Prostate gland (tissue), 2 donors: ENCODE measurements around the gene FAM185A. TPM values are rescaled to one million over a fixed set of nuclear protein-coding genes. Genes with fewer than 3 reads are reported as not detected.

Source experiments
- DNase-seq: peaks from one replicate; pipeline ENCODE4 v3.0.0-alpha.2; 2019; ENCODE audit warnings: low spot score
- H3K27ac ChIP-seq, 2 donors: fragments of 200-600 bp; sonication (generic); 2 replicates each; pipeline ENCODE4 v1.5.1; 2017 to 2019
- H3K27me3 ChIP-seq: fragments of 200-600 bp; sonication (generic); replicated peaks from 2 replicates; pipeline ENCODE4 v1.5.1; 2019; ENCODE audit not compliant: insufficient read depth
- H3K36me3 ChIP-seq, 2 donors: fragments of 200-600 bp; sonication (generic); 1 replicate in 1 of 2; 2 replicates in 1 of 2; pipeline versions ENCODE4 v1.5.1 to v1.8.1; 2017 to 2019
- H3K4me1 ChIP-seq: fragments of 200-600 bp; sonication (generic); replicated peaks from 2 replicates; pipeline ENCODE4 v1.5.1; 2019
- H3K4me3 ChIP-seq, 2 donors: fragments of 200-600 bp; sonication (generic); 2 replicates each; pipeline ENCODE4 v1.5.1; 2017 to 2019
- H3K9me3 ChIP-seq: fragments of 200-600 bp; sonication (generic); 2 replicates; pipeline ENCODE4 v1.5.1; 2017
- CTCF ChIP-seq, 4 experiments: fragments of 200-600 bp in 2 of 4; fragments of 450-650 bp in 2 of 4; sonication (generic) in 2 of 4; IDR thresholded peaks; 1 replicate in 3 of 4; 2 replicates in 1 of 4; pipeline ENCODE4 v1.5.1; 2016 to 2019; ENCODE audit warnings: antibody characterized with exemption in 4 of 4, mild to moderate bottlenecking in 2 of 4, moderate library complexity in 2 of 4
- POLR2A ChIP-seq: fragments of 450-650 bp; IDR thresholded peaks from one replicate; pipeline ENCODE4 v1.6.1; 2016; ENCODE audit warnings: antibody characterized with exemption, mild to moderate bottlenecking
- POLR2AphosphoS5 ChIP-seq: sonication (generic); formaldehyde crosslinking; IDR thresholded peaks from one replicate; pipeline ENCODE4 v1.6.1; 2017; ENCODE audit warnings: antibody characterized with exemption
- WGBS: methylation state at CpG from one replicate; pipeline ENCODE4 v1.1.5; 2018; 5-methylcytosine and 5-hydroxymethylcytosine counted together
- intact Hi-C: fragments of 100-400 bp; cut with DNase I; formaldehyde crosslinking; loops from one replicate; pipeline ENCODE4 v1.14.2; 2022
- total RNA-seq, 2 donors: library from RNA; depleted of rRNA; stranded (reverse); fragments of >200 nt; gene quantifications; one replicate each; pipeline ENCODE4 v1.1.0, GENCODE V29; 2016

Gene FAM185A
- total RNA-seq, 2 donors from 2014 or later: 15.2 to 16.5 TPM

GRCh38 chr7:102828286-102828685, 79.5 kb downstream of the FAM185A start:
- Histone ChIP-seq H3K27ac (no peak overlapping the region), H3K4me3 (no peak overlapping the region), H3K4me1 (no peaks in the 10 kb centered on the region), H3K36me3 (no peaks in the 10 kb centered on the region), H3K9me3 (no peaks in the 10 kb centered on the region), H3K27me3 (no peaks in the 10 kb centered on the region)
- 95% methylated on average over 2 of the region's 2 CpGs for WGBS
- intact Hi-C loops: no loop called here
- no peak for TF ChIP-seq CTCF (IDR thresholded peaks at IDR 0.05)
- TF ChIP-seq POLR2AphosphoS5: no peak
- TF ChIP-seq POLR2A: no peak
- DNase-seq: no peak

GRCh38 chr7:102829075-102829474, 80.3 kb downstream of the FAM185A start:
- Histone ChIP-seq H3K4me1 (no peaks in the 10 kb centered on the region), H3K4me3 (no peak overlapping the region), H3K9me3 (no peaks in the 10 kb centered on the region), H3K27me3 (no peaks in the 10 kb centered on the region), H3K27ac (no peak overlapping the region), H3K36me3 (no peaks in the 10 kb centered on the region)
- intact Hi-C loops: no loop called here
- TF ChIP-seq POLR2A (no peak), POLR2AphosphoS5 (no peak), CTCF (IDR thresholded peaks at IDR 0.05) (no peak)
- no peak for DNase-seq
- WGBS: 96% methylated on average over 3 of the region's 3 CpGs

DNA sequence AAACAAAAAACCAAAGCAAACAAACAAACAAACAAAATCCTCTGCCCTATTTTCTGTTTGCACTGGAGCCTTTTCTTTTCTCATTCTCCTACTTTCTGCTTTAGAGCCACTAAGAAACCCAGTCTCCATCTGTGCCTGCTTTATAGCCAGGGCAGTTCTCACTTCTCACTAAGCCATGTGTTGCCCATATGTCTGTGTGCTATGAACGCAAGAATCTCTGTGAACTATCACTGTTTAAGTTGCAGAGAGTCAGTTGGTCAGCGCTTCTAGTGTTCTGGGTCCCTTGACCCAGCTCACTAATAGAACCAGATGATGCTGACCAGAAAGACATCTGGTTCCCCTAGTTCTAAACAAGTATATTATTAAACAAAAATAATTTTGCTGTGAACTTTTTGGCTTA, 81.4 kb downstream of the FAM185A start:
- Histone ChIP-seq H3K27me3 (no peaks in the 10 kb centered on the region), H3K4me1 (no peaks in the 10 kb centered on the region), H3K4me3 (no peak overlapping the region), H3K9me3 (no peaks in the 10 kb centered on the region), H3K36me3 (no peaks in the 10 kb centered on the region), H3K27ac (no peak overlapping the region)
- intact Hi-C loops: no loop called here
- no peak for DNase-seq
- TF ChIP-seq POLR2AphosphoS5 (no peak), CTCF (IDR thresholded peaks at IDR 0.05) (no peak), POLR2A (no peak)
- WGBS: 92% methylated on average over 2 of the region's 2 CpGs

- TF ChIP-seq CTCF (IDR thresholded peaks at IDR 0.05) (no peak), POLR2AphosphoS5 (no peak), POLR2A (no peak)
- no peaks in the 10 kb centered on the region for H3K9me3 ChIP-seq
- no peak for DNase-seq
Observed at GRCh38 chr7:102832674-102833073, 83.9 kb downstream of the FAM185A start.

GRCh38 chr7:102833343-102833742, 84.5 kb downstream of the FAM185A start:
- no peaks in the 10 kb centered on the region for H3K9me3 ChIP-seq
- intact Hi-C loops: no loop called here
- WGBS: 88% methylated on average over 5 of the region's 5 CpGs

More at GRCh38 chr7:102832674-102833073, 83.9 kb downstream of the FAM185A start:
- H3K36me3 ChIP-seq: no peaks in the 10 kb centered on the region
- H3K27ac ChIP-seq: no peak overlapping the region
- 71% methylated on average over 1 of the region's 1 CpG for WGBS
- no peaks in the 10 kb centered on the region for H3K4me1 ChIP-seq
- no peak overlapping the region for H3K4me3 ChIP-seq
- H3K27me3 ChIP-seq: no peaks in the 10 kb centered on the region
- intact Hi-C loops: no loop called here

More at GRCh38 chr7:102833343-102833742, 84.5 kb downstream of the FAM185A start:
- Histone ChIP-seq H3K27ac (no peak overlapping the region), H3K27me3 (no peaks in the 10 kb centered on the region), H3K4me3 (no peak overlapping the region), H3K36me3 (no peaks in the 10 kb centered on the region), H3K4me1 (no peaks in the 10 kb centered on the region)
- DNase-seq: no peak
- no peak for TF ChIP-seq CTCF (IDR thresholded peaks at IDR 0.05)
- TF ChIP-seq POLR2A: no peak
- no peak for TF ChIP-seq POLR2AphosphoS5
